GM21717 (cell line): Measurements from ENCODE around the gene CLEC18C.
"Not testable (repeated sequence)": the region's sequence is repeated elsewhere in the genome, so short reads cannot be mapped to it uniquely, and the experiment has no call there.

ENCODE experiments used
- ATAC-seq: cut with Tn5 transposase; IDR thresholded peaks from one replicate; pipeline ENCODE4 v1.9.1; 2021; ENCODE audit warnings: mild to moderate bottlenecking, moderate library complexity; ENCODE audit not compliant: unreplicated experiment

Gene CLEC18C

GRCh38 chr16:70173212-70173837 is at the start of gene CLEC18C:
CLEC18C (plus strand) TSS chr16:70173787; CDS start chr16:70174279, 492 bp downstream.
- not testable (repeated sequence) for ATAC-seq

- not testable (repeated sequence) for ATAC-seq
Observed at GRCh38 chr16:70123822-70124221, 49.8 kb upstream of the CLEC18C start.

GRCh38 chr16:70126226-70126625 is 47.4 kb upstream of the CLEC18C start:
- not testable (repeated sequence) for ATAC-seq

GRCh38 chr16:70127706-70128105 is 45.9 kb upstream of the CLEC18C start:
- not testable (repeated sequence) for ATAC-seq

- ATAC-seq, result not testable (repeated sequence)
Observed at GRCh38 chr16:70128844-70129243, 44.7 kb upstream of the CLEC18C start.

GRCh38 chr16:70135796-70136195 is 37.8 kb upstream of the CLEC18C start:
- ATAC-seq, result not testable (repeated sequence)

- ATAC-seq, result not testable (repeated sequence)
Observed at GRCh38 chr16:70136595-70136994, 37.0 kb upstream of the CLEC18C start.

GRCh38 chr16:70142739-70143138 is 30.8 kb upstream of the CLEC18C start:
- not testable (repeated sequence) for ATAC-seq

- ATAC-seq, result not testable (repeated sequence)
Observed at GRCh38 chr16:70143231-70143895, 30.2 kb upstream of the CLEC18C start.

- not testable (repeated sequence) for ATAC-seq
Observed at GRCh38 chr16:70147853-70148252, 25.7 kb upstream of the CLEC18C start.

- ATAC-seq, result not testable (repeated sequence)
Observed at GRCh38 chr16:70148453-70148852, 25.1 kb upstream of the CLEC18C start.

- not testable (repeated sequence) for ATAC-seq
Observed at GRCh38 chr16:70149296-70149695, 24.3 kb upstream of the CLEC18C start.

GRCh38 chr16:70151391-70151790 is 22.2 kb upstream of the CLEC18C start:
- ATAC-seq, result no peak

- no peak for ATAC-seq
Observed at GRCh38 chr16:70151941-70152509, 21.6 kb upstream of the CLEC18C start.

- ATAC-seq, result no peak
Observed at GRCh38 chr16:70152578-70153302, 20.8 kb upstream of the CLEC18C start.

GRCh38 chr16:70154736-70155135 is 18.9 kb upstream of the CLEC18C start:
- not testable (repeated sequence) for ATAC-seq

GRCh38 chr16:70156207-70156978 is 17.2 kb upstream of the CLEC18C start:
- no peak for ATAC-seq

- ATAC-seq, result no peak
Observed at GRCh38 chr16:70157105-70157476, 16.5 kb upstream of the CLEC18C start.

GRCh38 chr16:70157477-70158260 is 15.9 kb upstream of the CLEC18C start:
- ATAC-seq, result no peak
